Activated CD8-positive, alpha-beta memory T cell treated with anti-CD3 and anti-CD28 coated beads for 48 hours (primary cell): Measurements from ENCODE around the gene LPIN3.

Experiments used
- DNase-seq, 3 experiments: peaks; one replicate each; pipeline ENCODE4 v3.0.0-alpha.2; 2020; ENCODE audit warnings: low read depth in 2 of 3, low spot score in 2 of 3

LPIN3 gene

GRCh38 chr20:41365777-41366545 is 25.3 kb downstream of the LPIN3 start:
- no peak for DNase-seq

DNA sequence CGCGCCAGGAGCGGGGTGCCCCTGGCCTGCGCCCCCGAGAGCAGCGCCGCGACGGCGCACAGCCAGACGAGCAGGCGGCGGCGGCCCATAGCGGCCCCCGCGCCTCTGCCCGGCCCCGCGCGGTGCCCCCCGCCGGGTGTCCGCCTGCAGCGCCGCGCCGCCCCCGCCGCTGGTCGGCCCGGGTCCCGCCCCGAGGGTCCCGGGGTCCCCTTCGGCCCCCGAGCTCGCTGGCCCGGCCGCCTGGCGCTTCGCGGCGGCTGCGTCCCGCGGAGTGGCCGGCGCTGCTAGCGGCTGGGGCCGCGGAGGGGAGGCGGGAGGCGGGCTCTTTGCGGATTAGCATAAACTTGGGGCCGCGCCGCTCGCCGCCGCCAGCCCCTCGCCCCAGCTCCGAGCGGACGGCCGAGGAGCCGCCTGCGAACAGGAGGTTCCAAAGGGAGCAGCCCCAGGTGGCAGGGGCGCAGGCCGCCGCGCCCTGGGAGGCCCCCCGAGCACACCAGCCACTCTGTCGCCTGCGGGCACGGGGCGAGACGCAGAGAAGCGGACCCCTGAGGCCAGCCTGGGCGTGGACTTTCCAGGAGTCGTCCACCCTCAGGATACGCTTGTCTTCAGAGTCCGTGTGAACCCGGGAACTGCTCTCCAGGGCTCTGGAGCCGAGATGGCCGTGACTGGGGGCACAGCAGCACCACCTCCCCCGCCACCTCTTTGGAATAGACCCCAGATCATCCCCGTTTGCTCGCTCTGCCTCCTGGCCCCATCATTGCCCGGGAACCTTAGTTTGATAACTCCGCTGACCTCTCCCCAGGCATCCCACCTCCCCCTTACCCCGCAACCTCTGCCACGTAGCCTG is 26.1 kb downstream of the LPIN3 start, which contains the start of gene EMILIN3:
EMILIN3 (minus strand) TSS at position 273 of the 847 bp plus-strand sequence; CDS start at position 89, 184 bp downstream.
- DNase-seq, result no peak

GRCh38 chr20:41367393-41367695 is 26.7 kb downstream of the LPIN3 start:
- DNase-seq, result no peak

GRCh38 chr20:41367956-41368355 is 27.3 kb downstream of the LPIN3 start:
- DNase-seq, result no peak

GRCh38 chr20:41369673-41370072 is 29.1 kb downstream of the LPIN3 start:
- no peak for DNase-seq

DNA sequence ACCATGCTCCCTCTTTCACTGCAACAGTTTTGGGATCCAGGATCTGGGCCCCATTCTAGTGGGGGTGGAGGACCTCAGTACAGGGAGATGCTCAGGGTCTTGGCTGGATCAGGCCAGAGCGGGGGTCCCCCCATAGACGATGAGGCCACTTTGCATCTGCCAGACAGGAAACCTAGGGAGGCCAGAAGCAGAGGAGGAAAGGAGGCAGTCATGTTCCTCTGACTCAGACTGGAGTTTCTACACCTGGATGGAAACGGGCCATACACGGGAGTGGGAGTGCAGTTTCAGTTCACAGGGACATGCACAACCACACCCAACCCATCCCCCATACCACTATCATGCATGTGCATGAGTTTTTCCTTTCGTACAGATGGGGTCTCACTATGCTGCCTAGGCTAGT is 29.6 kb downstream of the LPIN3 start:
- no peak for DNase-seq

- DNase-seq, result no peak
Measured at GRCh38 chr20:41371371-41371770, 30.8 kb downstream of the LPIN3 start.

DNA sequence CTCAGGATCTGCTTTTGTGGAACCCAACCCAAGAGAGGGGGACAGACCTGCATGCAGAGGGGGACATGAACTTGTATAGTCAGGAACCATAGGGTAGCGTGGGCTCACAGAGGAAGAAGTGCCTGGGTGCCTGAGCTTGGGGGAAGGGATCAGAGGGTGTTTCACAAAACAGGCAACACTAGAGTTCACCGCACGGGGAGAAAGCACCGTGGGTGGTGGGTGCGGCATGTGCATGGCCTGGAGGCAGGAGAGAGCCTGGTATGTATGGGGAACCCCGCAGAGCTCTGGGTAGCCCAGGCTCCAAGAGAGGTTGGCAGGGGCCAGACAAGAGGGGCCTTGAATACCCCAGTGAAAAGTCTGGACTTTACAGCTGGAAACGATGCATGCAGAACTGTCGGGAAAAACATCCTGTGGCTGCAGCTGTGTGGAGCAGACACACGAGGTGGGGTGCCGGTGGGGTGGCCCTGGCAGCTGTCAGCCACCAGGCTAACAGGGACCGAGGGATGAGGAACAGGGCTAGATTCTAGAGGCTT is 32.7 kb downstream of the LPIN3 start:
- no peak for DNase-seq

DNA sequence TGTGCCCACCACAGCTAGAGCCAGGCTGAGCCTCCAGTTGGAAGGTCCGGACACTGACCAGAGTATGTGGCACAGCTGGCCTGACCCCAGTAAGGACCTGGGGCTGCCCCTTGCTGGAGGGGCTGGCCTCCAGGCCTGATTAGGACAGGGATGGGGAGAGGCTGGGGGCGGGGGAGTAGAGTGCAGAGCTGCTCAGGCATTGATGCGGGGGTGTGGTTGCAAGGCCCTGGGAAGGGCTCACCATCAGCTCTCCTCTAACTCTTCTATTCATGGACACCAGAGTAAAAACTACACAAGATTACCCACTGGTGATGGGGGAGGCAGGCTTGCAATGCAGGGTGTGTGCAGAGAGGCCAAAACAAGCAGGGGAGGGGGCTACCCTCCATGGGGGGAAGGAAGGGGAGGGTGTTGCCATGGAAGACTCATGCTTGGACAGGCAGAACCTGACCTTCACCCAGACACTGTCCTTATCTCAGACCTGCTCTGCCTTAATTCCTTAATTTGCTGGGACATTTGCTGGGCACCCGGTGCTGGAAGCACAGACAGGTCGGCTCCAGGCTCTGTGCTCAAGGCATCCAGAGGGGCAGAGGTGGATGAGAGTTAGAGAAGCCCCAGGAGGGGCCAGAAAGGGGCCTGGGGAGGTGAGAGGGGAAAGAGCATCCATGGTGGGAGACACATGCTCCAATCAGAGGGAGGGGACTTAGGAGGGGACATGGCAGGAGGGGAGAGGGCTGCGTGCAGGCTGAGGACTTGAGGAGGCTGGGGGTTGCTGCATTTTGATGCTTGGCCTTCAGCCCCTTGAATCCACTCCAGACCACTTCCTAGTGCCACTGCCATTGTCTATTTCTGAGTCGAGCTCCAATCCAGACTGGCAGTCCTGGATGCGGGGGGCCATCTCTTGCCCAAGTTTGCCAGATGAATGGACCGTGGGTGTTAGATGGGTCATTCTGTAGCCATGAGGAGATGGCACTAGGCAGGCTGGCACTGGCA is 33.6 kb downstream of the LPIN3 start:
- DNase-seq, result no peak

DNA sequence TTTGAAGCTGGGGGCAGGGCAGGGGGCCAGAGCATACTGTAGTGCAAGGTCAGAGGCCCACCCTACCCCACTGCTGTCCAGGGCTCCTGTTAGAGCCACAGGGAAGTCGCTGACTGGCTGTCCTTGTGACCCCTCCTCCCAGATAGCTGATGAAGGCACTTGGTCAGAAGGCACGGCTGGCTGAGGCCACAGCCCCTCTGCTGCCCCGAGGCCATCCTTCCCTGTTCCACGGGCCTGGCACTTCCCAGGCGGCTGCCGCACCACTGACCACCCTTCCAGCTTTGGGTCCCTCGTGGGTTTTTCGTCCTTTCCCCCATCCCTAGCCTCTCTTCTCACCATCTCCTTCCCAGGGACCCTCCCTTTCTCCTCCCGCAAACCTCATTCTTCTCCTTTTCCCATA is 35.2 kb downstream of the LPIN3 start:
- DNase-seq, result no peak

DNA sequence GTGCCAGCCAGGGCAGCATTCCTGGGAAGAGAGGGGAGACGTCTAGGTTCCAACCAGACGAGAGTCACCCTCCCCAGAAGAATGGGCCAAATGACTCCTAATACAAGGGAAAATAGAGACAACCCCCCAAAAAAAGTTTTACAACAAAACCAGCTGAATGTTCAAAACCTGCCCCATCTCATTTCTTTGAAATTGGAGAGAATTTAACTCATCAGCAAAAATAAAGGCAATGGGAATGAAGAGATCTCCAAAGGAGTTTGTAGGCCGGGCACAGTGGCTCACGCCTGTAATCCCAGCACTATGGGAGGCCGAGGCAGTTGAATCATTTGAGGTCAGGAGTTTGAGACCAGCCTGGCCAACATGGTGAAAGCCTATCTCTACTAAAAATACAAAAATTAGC is 35.7 kb downstream of the LPIN3 start:
- DNase-seq, result no peak

- no peak for DNase-seq
Measured at GRCh38 chr20:41377275-41377674, 36.7 kb downstream of the LPIN3 start.

DNA sequence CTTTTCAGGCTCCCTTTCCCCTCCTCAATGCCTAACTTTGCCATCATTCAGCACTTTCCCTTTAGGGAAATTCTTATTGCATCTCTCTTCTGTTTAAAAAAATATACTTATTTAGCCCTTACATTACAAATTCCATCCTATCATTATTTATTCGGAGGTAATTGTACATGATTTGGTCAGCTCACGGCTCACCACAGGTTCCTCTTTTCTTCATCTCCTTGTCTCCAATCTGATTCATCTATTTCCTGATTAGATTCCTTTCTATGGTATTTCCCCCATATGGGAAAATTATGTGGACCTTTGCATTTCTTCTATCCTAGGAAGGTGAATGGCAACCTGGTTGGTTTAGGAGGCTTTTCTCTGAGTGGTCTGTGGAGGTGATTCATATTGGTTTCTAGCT is 38.9 kb downstream of the LPIN3 start:
- DNase-seq, result no peak

GRCh38 chr20:41380551-41381193 is 40.1 kb downstream of the LPIN3 start:
- DNase-seq, result no peak

- DNase-seq, result no peak
Measured at GRCh38 chr20:41382791-41383305, 42.2 kb downstream of the LPIN3 start.

DNA sequence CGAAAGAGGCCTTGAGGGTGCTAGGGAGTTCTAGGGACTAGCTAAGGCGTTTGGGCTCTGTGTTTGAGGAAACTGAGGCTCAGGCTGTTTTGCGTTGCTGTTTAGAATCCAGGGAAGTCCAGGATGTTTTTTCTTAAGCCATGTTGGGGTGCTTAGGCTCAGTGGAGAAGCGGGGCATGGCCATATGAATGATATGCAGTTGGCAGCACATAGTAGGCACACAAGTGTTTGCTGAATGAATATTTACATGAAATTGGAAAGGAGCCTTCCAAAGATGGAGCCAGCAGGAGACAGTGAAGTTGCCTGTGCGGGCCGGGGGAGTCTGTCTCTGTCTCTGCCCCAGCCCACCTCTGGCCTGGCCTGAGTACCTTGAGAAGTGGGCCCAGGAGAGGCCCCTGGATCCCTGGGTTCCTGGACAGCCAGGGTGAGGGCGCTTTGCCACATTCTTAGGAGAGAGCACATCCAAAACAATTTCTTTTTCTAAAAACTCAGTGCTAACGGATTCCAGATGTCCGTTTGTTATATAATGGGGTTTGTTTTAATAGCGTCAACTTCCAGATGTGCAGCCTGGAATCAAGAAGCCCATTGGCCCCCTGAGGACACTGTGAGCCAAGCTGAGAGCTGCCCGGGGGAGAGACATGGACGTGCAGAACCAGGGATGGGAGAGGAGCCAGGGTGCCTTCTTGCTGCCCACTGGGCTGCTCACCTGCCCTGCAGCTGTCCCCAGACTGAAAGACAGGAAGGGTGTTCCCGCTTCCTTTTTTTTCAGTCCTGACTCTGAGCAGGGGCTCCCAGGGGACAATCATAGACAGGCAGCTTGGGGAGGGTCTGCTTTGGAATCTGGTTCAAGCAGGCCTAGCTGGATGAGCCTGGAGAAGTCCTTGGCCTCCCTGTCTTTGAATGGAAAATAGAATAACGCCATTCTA is 46.1 kb downstream of the LPIN3 start:
- DNase-seq, result no peak

DNA sequence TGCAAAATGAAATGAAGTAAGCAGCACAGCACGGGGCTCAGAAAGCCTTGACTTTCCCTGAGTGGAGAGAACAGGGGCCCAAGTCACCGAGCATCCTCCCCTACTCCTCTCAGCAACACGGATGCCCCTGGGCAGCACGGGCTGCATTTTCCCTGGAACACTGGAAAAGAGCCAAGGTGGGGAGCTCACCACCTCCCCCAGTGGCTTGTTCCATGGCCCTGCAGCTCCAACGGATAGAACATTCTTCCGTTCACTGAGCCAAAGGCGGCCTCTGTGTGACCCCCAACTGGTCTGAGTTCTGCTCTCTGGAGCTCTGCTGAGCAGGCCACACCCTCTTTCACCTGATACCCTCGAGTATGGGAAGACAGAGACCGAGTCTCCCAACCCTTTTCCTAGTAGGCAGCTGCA is 46.8 kb downstream of the LPIN3 start:
- no peak for DNase-seq

DNA sequence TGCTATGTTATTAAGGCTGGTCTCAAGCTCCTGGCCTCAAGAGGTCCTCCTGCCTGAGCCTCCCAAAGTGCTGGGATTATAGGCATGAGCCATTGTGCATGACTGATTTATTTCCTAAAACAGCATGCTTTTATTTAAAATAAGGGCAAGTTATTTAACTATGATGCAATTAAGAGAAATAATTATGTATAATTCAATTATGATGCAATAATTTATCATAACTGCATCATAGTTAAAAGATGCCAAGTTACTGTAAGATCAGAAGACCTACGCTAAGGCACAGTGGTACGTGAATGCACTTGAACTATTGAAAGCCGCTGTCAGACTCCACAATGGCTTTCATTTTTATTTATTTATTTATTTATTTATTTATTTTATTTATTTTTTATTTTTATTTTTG is 50.3 kb downstream of the LPIN3 start:
- DNase-seq, result no peak

- no peak for DNase-seq
Measured at GRCh38 chr20:41391587-41392001, 51.0 kb downstream of the LPIN3 start.
